Limb (tissue), 2 donors: Measurements from ENCODE around the gene SOSTDC1.
"Not testable (repeated sequence)": the region's sequence is repeated elsewhere in the genome, so short reads cannot be mapped to it uniquely, and the experiment has no call there.

ENCODE experiments used
- DNase-seq, 2 donors: peaks; one replicate each; pipeline ENCODE4 v3.0.0-alpha.2; 2016; ENCODE audit errors: extremely low spot score in 2 of 2

The SOSTDC1 gene

GRCh38 chr7:16462431-16462889 lies 3.1 kb downstream of the SOSTDC1 start:
- peak; percentile 33 to 48 for DNase-seq

- DNase-seq: no peak
These were observed 4.6 kb downstream of the SOSTDC1 start for GRCh38 chr7:16460789-16461493.

- DNase-seq: not testable (repeated sequence)
These were observed 9.2 kb downstream of the SOSTDC1 start for GRCh38 chr7:16456303-16456702.

GRCh38 chr7:16455591-16455990 lies 9.9 kb downstream of the SOSTDC1 start:
- no peak for DNase-seq

GRCh38 chr7:16450366-16450765 lies 15.2 kb downstream of the SOSTDC1 start:
- no peak for DNase-seq

GRCh38 chr7:16447876-16448275 lies 17.7 kb downstream of the SOSTDC1 start:
- DNase-seq: peak in 1 of 2 donors; percentile 13

- DNase-seq: no peak
These were observed 19.0 kb downstream of the SOSTDC1 start for GRCh38 chr7:16446508-16446907.

GRCh38 chr7:16443871-16444270 lies 21.7 kb downstream of the SOSTDC1 start:
- not testable (repeated sequence) for DNase-seq

- no peak for DNase-seq
These were observed 26.6 kb downstream of the SOSTDC1 start for GRCh38 chr7:16438988-16439387.

GRCh38 chr7:16436306-16436705 lies 29.2 kb downstream of the SOSTDC1 start:
- DNase-seq: no peak

GRCh38 chr7:16433568-16434122 lies 31.9 kb downstream of the SOSTDC1 start:
- no peak for DNase-seq

GRCh38 chr7:16432425-16432731 lies 33.2 kb downstream of the SOSTDC1 start:
- no peak for DNase-seq

- no peak for DNase-seq
These were observed 33.7 kb downstream of the SOSTDC1 start for GRCh38 chr7:16431646-16432424.

- no peak for DNase-seq
These were observed 35.4 kb downstream of the SOSTDC1 start for GRCh38 chr7:16430133-16430532.

- DNase-seq: no peak
These were observed 36.9 kb downstream of the SOSTDC1 start for GRCh38 chr7:16428672-16429071.

- DNase-seq: no peak
These were observed 37.4 kb downstream of the SOSTDC1 start for GRCh38 chr7:16428182-16428581.

- no peak for DNase-seq
These were observed 41.8 kb downstream of the SOSTDC1 start for GRCh38 chr7:16423761-16424160.

GRCh38 chr7:16422917-16423316 lies 42.6 kb downstream of the SOSTDC1 start:
- no peak for DNase-seq

GRCh38 chr7:16422103-16422435 lies 43.5 kb downstream of the SOSTDC1 start:
- DNase-seq: no peak

- peak; percentile 33 to 77 for DNase-seq
These were observed 44.0 kb downstream of the SOSTDC1 start, which contains the start of gene CRPPA for GRCh38 chr7:16421333-16422102. Gene CRPPA (minus strand): TSS chr7:16421538. CDS start chr7:16421322, 216 bp downstream.

- peak; percentile 91 to 94 for DNase-seq
These were observed 44.7 kb downstream of the SOSTDC1 start for GRCh38 chr7:16420649-16421332.
